MCF 10A (cell line): ENCODE data around the gene APOD. TPM values are rescaled to one million over a fixed set of nuclear protein-coding genes. Genes with fewer than 3 reads are reported as not detected.
A peak's percentile ranks its signal among the peaks of the same experiment; 100 is the strongest.

ENCODE experiments used
- BruUV-seq: library from RNA; stranded (reverse); fragments of 400-500 nt; replicated peaks from 2 replicates; lab custom pipeline; 2021; lab: Mats Ljungman, UMichigan
- CTCF ChIA-PET: fragments of 300-600 bp; sonication (Branson Sonifier 250); formaldehyde crosslinking; extraction: SDS; loops from one replicate; lab custom pipeline; 2021; ENCODE audit warnings: antibody characterized with exemption, inconsistent platforms; lab: Yijun Ruan, JAX
- POLR2A ChIA-PET: fragments of 300-600, 350-650 bp; sonication (Branson Sonifier 250); formaldehyde crosslinking; extraction: SDS; loops from one replicate; lab custom pipeline; 2020; ENCODE audit warnings: antibody characterized with exemption, inconsistent platforms; lab: Yijun Ruan, JAX
- DNase-seq: peaks from one replicate; pipeline ENCODE4 v3.0.0-alpha.2; 2018; ENCODE audit not compliant: unreplicated experiment
- H3K27ac Mint-ChIP-seq: one replicate; pipeline ENCODE4 v1.8.0; 2022; ENCODE audit warnings: mild to moderate bottlenecking, low read depth, mixed read lengths; ENCODE audit not compliant: unreplicated experiment
- H3K27me3 Mint-ChIP-seq: one replicate; pipeline ENCODE4 v1.8.0; 2022; ENCODE audit warnings: mixed read lengths; ENCODE audit not compliant: insufficient read depth, unreplicated experiment
- H3K36me3 Mint-ChIP-seq: one replicate; pipeline ENCODE4 v1.8.0; 2022; ENCODE audit warnings: mild to moderate bottlenecking, moderate library complexity, mixed read lengths; ENCODE audit not compliant: insufficient read depth, unreplicated experiment
- H3K4me1 Mint-ChIP-seq: one replicate; pipeline ENCODE4 v1.8.0; 2022; ENCODE audit warnings: mixed read lengths; ENCODE audit not compliant: insufficient read depth, unreplicated experiment
- H3K4me3 Mint-ChIP-seq: one replicate; pipeline ENCODE4 v1.8.0; 2022; ENCODE audit warnings: mild to moderate bottlenecking, moderate library complexity, mixed read lengths; ENCODE audit not compliant: unreplicated experiment
- H3K9me3 Mint-ChIP-seq: one replicate; pipeline ENCODE4 v1.8.0; 2022; ENCODE audit warnings: mixed read lengths; ENCODE audit not compliant: unreplicated experiment
- CTCF ChIP-seq: fragments of 200-600 bp; IDR thresholded peaks from one replicate; pipeline ENCODE4 v1.8.0; 2022; ENCODE audit warnings: antibody characterized with exemption, mild to moderate bottlenecking; ENCODE audit not compliant: unreplicated experiment
- intact Hi-C: fragments of 100-400 bp; cut with micrococcal nuclease; formaldehyde crosslinking; loops from 2 replicates; pipeline ENCODE4 v1.14.1; 2022
- total RNA-seq: library from RNA; stranded (reverse); gene quantifications from 2 replicates; pipeline ENCODE4 v1.2.3, GENCODE V29; 2022

Gene APOD
- total RNA-seq, 1 experiment from 2014 or later, result 1.9 TPM

DNA sequence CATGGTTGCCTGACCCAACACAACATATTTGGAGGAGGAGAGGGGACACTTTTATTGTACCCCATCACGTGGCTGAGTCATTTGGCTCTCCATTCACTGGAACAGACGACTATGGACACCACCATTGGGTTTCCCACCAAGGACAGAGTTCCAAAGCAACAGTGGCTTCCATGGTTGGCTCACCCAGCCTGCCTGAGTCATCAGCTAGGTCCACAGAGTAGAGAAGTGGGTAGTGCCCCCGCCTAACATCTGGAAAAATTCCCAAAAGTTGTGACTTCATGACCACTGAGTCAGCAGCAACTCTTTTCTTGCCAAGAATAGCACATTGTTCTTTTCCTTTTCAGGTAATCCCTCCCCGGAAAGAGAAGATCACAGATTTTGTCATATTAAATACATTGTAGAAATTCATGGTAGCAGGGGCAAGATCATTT, 37.6 kb downstream of the APOD start:
- no peak for TF ChIP-seq CTCF
- BruUV-seq, result no TSS peak
- DNase-seq, result peak; percentile 98
- POLR2A ChIA-PET, result interaction anchor here (0.7 to 1.6 kb wide), 3 partner anchors 10 to 275 kb away, joined by 3 read pairs; partner anchors contain the start of gene XXYLT1
- peaks cover 15% of the 10 kb centered on the region for H3K36me3 Mint-ChIP-seq
- intact Hi-C loops, result loop anchor here (10.0 kb wide), 1 partner anchor 109 kb away; no protein-coding TSS in a partner anchor
- H3K27ac Mint-ChIP-seq, result peak overlapping the region; percentile 91
- H3K4me1 Mint-ChIP-seq, result peaks cover 26% of the 10 kb centered on the region
- CTCF ChIA-PET, result no interaction called here
- no peaks in the 10 kb centered on the region for H3K27me3 Mint-ChIP-seq
- no peaks in the 10 kb centered on the region for H3K9me3 Mint-ChIP-seq
- peak overlapping the region; percentile 62 for H3K4me3 Mint-ChIP-seq

- Mint-ChIP-seq H3K4me3 (peak overlapping the region; percentile 76), H3K4me1 (peaks cover 36% of the 10 kb centered on the region), H3K27me3 (no peaks in the 10 kb centered on the region), H3K9me3 (no peaks in the 10 kb centered on the region), H3K27ac (no peak overlapping the region), H3K36me3 (peaks cover 15% of the 10 kb centered on the region)
- BruUV-seq, result no TSS peak
- DNase-seq, result no peak
- intact Hi-C loops, result loop anchor here (10.0 kb wide), 1 partner anchor 110 kb away; no protein-coding TSS in a partner anchor
- POLR2A ChIA-PET, result no interaction called here
- TF ChIP-seq CTCF, result no peak
- CTCF ChIA-PET, result interaction anchor here (1.0 kb wide), 1 partner anchor 274 kb away, joined by 3 read pairs; no protein-coding TSS in a partner anchor
These were observed 39.1 kb downstream of the APOD start for GRCh38 chr3:195544634-195545033.

- no peak overlapping the region for H3K27ac Mint-ChIP-seq
- ChIA-PET POLR2A (interaction anchor here (3.2 kb wide), 1 partner anchor 103 kb away, joined by 37 read pairs; the partner anchor contains the start of gene ACAP2), CTCF (interaction anchor here (1.0 kb wide), 1 partner anchor 274 kb away, joined by 3 read pairs; no protein-coding TSS in a partner anchor)
- no peak for TF ChIP-seq CTCF
- peaks cover 15% of the 10 kb centered on the region for H3K36me3 Mint-ChIP-seq
- H3K27me3 Mint-ChIP-seq, result no peaks in the 10 kb centered on the region
- no peak for DNase-seq
- no peaks in the 10 kb centered on the region for H3K9me3 Mint-ChIP-seq
- peak overlapping the region; percentile 76 for H3K4me3 Mint-ChIP-seq
- BruUV-seq, result no TSS peak
- H3K4me1 Mint-ChIP-seq, result peaks cover 36% of the 10 kb centered on the region
- intact Hi-C loops, result loop anchor here (10.0 kb wide), 1 partner anchor 111 kb away; no protein-coding TSS in a partner anchor
These were observed 39.6 kb downstream of the APOD start for GRCh38 chr3:195544230-195544536.

GRCh38 chr3:195543500-195544229, 40.1 kb downstream of the APOD start:
- no peak for TF ChIP-seq CTCF
- POLR2A ChIA-PET, result interaction anchor here (0.7 to 3.2 kb wide), 17 partner anchors 9 to 873 kb away, joined by 3 to 37 read pairs (median 5); partner anchors contain the start of genes ACAP2, LSG1 and XXYLT1
- H3K4me3 Mint-ChIP-seq, result peak overlapping the region; percentile 76
- no peaks in the 10 kb centered on the region for H3K9me3 Mint-ChIP-seq
- intact Hi-C loops, result loop anchor here (10.0 kb wide), 1 partner anchor 111 kb away; no protein-coding TSS in a partner anchor
- CTCF ChIA-PET, result interaction anchor here (1.0 kb wide), 1 partner anchor 273 kb away, joined by 3 read pairs; no protein-coding TSS in a partner anchor
- peaks cover 36% of the 10 kb centered on the region for H3K4me1 Mint-ChIP-seq
- no peak overlapping the region for H3K27ac Mint-ChIP-seq
- no TSS peak for BruUV-seq
- peaks cover 15% of the 10 kb centered on the region for H3K36me3 Mint-ChIP-seq
- no peaks in the 10 kb centered on the region for H3K27me3 Mint-ChIP-seq
- no peak for DNase-seq
